HL-60 (cell line): Measurements from ENCODE around the gene HPSE2.

ENCODE experiments used
- DNase-seq, 2 experiments: peaks; one replicate each; pipeline ENCODE4 v3.0.0-alpha.2; 2010 to 2020; ENCODE audit warnings: low read depth in 1 of 2, low spot score in 1 of 2
- H3K27ac ChIP-seq: fragments of 250-450 bp; sonication (Bioruptor Pico); replicated peaks from 2 replicates; pipeline ENCODE4 v1.5.1; 2020; ENCODE audit warnings: mild to moderate bottlenecking, moderate library complexity
- H3K27me3 ChIP-seq: fragments of 250-450 bp; sonication (Bioruptor Pico); 2 replicates; pipeline ENCODE4 v1.5.1; 2021; ENCODE audit warnings: mild to moderate bottlenecking, moderate library complexity; ENCODE audit not compliant: insufficient read depth, poor library complexity, severe bottlenecking
- H3K4me3 ChIP-seq: replicated peaks from 2 replicates; pipeline ENCODE4 v1.5.1; 2011; ENCODE audit warnings: mild to moderate bottlenecking, control low read depth, low read length; ENCODE audit not compliant: insufficient read depth
- GABPA ChIP-seq: IDR thresholded peaks from 2 replicates; pipeline ENCODE4 v1.6.1; 2012; ENCODE audit warnings: low read depth
- POLR2AphosphoS5 ChIP-seq: IDR thresholded peaks from 2 replicates; pipeline ENCODE4 v1.6.1; 2012; ENCODE audit warnings: low read depth
- SPI1 ChIP-seq: IDR thresholded peaks from 2 replicates; pipeline ENCODE4 v1.6.1; 2012; ENCODE audit warnings: low read depth, mild to moderate bottlenecking, borderline replicate concordance
- TF ChIP-seq, protein P1 (sequence below): IDR thresholded peaks from 2 replicates; pipeline ENCODE4 v1.6.1; 2012; ENCODE audit warnings: low read depth; ENCODE audit not compliant: insufficient replicate concordance
- TF ChIP-seq, protein P2 (sequence below): IDR thresholded peaks from one replicate; pipeline ENCODE4 v1.5.1; 2011; ENCODE audit warnings: low read length, control low read depth, inconsistent platforms; ENCODE audit not compliant: insufficient read depth

HPSE2 gene

DNA sequence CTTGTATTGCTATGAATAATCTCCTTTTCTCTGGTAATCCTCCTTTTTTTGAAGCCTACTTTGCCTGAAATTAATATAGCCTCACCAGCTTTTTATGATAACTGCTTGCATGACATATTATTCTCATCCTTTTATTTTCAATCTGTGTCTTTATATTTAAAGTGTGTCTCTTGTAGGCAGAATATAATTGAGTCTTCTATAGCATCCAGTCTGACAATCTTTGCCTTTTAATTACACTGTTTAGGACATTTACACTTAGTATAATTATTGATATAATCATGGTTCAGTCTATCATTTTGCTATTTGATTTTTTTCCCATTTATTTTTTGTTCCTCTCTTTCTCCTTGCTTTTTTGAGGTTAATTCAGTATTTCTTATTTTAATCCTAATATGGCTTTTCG is 548.0 kb downstream of the HPSE2 start:
- H3K27ac ChIP-seq = no peak overlapping the region
- TF ChIP-seq, protein P1, sequence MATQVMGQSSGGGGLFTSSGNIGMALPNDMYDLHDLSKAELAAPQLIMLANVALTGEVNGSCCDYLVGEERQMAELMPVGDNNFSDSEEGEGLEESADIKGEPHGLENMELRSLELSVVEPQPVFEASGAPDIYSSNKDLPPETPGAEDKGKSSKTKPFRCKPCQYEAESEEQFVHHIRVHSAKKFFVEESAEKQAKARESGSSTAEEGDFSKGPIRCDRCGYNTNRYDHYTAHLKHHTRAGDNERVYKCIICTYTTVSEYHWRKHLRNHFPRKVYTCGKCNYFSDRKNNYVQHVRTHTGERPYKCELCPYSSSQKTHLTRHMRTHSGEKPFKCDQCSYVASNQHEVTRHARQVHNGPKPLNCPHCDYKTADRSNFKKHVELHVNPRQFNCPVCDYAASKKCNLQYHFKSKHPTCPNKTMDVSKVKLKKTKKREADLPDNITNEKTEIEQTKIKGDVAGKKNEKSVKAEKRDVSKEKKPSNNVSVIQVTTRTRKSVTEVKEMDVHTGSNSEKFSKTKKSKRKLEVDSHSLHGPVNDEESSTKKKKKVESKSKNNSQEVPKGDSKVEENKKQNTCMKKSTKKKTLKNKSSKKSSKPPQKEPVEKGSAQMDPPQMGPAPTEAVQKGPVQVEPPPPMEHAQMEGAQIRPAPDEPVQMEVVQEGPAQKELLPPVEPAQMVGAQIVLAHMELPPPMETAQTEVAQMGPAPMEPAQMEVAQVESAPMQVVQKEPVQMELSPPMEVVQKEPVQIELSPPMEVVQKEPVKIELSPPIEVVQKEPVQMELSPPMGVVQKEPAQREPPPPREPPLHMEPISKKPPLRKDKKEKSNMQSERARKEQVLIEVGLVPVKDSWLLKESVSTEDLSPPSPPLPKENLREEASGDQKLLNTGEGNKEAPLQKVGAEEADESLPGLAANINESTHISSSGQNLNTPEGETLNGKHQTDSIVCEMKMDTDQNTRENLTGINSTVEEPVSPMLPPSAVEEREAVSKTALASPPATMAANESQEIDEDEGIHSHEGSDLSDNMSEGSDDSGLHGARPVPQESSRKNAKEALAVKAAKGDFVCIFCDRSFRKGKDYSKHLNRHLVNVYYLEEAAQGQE = no peak
- TF ChIP-seq POLR2AphosphoS5 (no peak), GABPA (no peak), SPI1 (no peak)
- TF ChIP-seq, protein P2, sequence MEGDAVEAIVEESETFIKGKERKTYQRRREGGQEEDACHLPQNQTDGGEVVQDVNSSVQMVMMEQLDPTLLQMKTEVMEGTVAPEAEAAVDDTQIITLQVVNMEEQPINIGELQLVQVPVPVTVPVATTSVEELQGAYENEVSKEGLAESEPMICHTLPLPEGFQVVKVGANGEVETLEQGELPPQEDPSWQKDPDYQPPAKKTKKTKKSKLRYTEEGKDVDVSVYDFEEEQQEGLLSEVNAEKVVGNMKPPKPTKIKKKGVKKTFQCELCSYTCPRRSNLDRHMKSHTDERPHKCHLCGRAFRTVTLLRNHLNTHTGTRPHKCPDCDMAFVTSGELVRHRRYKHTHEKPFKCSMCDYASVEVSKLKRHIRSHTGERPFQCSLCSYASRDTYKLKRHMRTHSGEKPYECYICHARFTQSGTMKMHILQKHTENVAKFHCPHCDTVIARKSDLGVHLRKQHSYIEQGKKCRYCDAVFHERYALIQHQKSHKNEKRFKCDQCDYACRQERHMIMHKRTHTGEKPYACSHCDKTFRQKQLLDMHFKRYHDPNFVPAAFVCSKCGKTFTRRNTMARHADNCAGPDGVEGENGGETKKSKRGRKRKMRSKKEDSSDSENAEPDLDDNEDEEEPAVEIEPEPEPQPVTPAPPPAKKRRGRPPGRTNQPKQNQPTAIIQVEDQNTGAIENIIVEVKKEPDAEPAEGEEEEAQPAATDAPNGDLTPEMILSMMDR = no peak

GRCh38 chr10:98684019-98684899 is 551.4 kb downstream of the HPSE2 start:
- Histone ChIP-seq H3K27me3 (peaks cover 5% of the 10 kb centered on the region), H3K27ac (no peak overlapping the region), H3K4me3 (no peak overlapping the region)
- no peak for TF ChIP-seq GABPA
- no peak for TF ChIP-seq POLR2AphosphoS5
- TF ChIP-seq, protein P1 = no peak
- no peak for TF ChIP-seq SPI1
- TF ChIP-seq, protein P2 = no peak
- DNase-seq = no peak

More for the DNA sequence above, 548.0 kb downstream of the HPSE2 start:
- H3K27me3 ChIP-seq = peaks cover 3% of the 10 kb centered on the region
- H3K4me3 ChIP-seq = no peak overlapping the region
- DNase-seq = no peak

- H3K27me3 ChIP-seq = peaks cover 2% of the 10 kb centered on the region
- no peak for DNase-seq
- H3K27ac ChIP-seq = no peak overlapping the region
Measured at GRCh38 chr10:98676895-98677294, 558.8 kb downstream of the HPSE2 start.

More at GRCh38 chr10:98676895-98677294, 558.8 kb downstream of the HPSE2 start:
- TF ChIP-seq POLR2AphosphoS5 (no peak), GABPA (no peak), SPI1 (no peak)
- TF ChIP-seq, protein P2 = no peak
- TF ChIP-seq, protein P1 = no peak
- no peak overlapping the region for H3K4me3 ChIP-seq
